HG03064 (cell line): ENCODE measurements around the gene DEAF1.

Experiments
- ATAC-seq: cut with Tn5 transposase; IDR thresholded peaks from one replicate; pipeline ENCODE4 v1.9.1; 2021; ENCODE audit warnings: low read depth; ENCODE audit not compliant: unreplicated experiment

DEAF1 gene

GRCh38 chr11:626475-627307 lies 68.3 kb downstream of the DEAF1 start, which contains the start of gene SCT:
Gene SCT, minus strand, starts transcription at chr11:627181. Its CDS starts 38 bp downstream, at chr11:627143.
- ATAC-seq = no peak

DNA sequence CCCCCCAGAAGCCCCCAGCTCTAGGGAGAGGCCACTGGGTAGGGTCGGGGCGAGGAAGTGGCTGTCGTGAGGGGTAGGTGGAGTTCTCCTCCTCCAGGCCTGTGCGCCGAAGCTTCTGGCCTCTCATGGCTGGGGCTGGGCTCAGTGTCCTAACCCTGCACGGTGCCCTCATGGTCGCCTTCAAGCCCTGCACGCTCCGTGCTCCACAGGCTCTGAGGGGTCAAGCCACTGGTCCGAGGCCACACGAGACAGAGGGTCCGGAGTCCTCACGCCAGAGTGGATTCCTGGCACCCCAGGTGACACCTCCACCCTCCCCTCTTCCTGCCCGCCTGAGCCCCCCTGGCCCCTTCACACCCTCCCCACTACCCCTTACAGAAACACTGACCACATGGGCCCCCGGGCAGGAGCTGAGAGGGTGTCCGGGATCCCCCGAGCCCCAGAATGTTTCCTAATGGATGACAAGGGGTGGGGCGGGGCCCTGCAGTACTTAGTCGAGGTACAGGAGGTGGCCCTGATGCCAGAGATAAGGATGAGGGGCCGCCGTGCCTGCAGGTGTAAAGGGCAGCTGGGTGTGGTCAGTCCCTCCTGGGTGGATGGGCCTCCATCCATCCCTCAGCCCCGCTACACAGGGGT lies 69.3 kb downstream of the DEAF1 start:
- ATAC-seq = no peak

GRCh38 chr11:624705-625635 lies 70.1 kb downstream of the DEAF1 start, which contains the start of gene CDHR5:
Gene CDHR5, minus strand, starts transcription at chr11:624955. Its CDS starts 53 bp downstream, at chr11:624902.
- ATAC-seq = no peak

- ATAC-seq = no peak
These were observed 70.9 kb downstream of the DEAF1 start for GRCh38 chr11:623999-624704.

DNA sequence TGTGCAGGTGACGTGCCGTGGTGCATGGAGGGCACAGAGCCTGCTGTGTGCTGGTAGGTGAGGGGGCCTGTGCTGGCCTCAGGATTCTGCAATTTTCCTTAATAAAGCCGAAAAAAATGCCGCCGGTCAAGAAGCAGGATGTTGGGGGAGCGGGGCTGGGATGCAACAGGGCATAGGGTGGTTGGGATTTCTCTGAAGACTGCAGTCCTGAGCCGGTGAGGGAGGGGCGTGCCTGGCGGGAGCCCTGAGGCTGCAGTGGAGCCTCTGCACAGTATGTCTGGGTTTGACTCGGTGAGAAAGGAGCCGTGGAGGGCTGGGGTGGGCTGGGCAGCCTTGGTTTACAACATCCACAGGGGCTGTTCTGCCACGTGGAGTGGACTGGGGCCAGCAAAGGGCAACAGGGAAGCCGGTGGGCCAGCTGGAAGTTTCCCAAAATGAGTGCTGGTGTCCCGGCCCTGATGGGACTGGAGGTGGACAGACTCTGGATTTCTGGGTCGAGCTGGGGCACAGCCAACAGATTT lies 71.6 kb downstream of the DEAF1 start:
- ATAC-seq = no peak

DNA sequence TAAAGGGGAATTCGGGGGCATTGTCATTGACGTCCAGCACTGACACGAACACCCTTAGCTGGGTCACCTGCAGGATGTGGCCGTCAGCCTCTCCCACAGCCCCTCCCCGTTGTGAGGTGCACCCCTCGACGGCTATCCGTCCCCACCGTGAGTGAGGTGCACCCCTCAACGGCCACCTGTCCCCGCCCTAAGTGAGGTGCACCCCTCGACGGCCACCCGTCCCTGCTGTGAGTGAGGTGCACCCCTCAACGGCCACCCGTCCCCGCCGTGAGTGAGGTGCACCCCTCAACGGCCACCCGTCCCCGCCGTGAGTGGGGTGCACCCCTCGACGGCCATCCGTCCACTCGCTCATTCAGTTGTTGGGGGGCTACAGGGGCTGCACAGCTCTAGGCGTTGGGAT lies 73.2 kb downstream of the DEAF1 start:
- no peak for ATAC-seq

DNA sequence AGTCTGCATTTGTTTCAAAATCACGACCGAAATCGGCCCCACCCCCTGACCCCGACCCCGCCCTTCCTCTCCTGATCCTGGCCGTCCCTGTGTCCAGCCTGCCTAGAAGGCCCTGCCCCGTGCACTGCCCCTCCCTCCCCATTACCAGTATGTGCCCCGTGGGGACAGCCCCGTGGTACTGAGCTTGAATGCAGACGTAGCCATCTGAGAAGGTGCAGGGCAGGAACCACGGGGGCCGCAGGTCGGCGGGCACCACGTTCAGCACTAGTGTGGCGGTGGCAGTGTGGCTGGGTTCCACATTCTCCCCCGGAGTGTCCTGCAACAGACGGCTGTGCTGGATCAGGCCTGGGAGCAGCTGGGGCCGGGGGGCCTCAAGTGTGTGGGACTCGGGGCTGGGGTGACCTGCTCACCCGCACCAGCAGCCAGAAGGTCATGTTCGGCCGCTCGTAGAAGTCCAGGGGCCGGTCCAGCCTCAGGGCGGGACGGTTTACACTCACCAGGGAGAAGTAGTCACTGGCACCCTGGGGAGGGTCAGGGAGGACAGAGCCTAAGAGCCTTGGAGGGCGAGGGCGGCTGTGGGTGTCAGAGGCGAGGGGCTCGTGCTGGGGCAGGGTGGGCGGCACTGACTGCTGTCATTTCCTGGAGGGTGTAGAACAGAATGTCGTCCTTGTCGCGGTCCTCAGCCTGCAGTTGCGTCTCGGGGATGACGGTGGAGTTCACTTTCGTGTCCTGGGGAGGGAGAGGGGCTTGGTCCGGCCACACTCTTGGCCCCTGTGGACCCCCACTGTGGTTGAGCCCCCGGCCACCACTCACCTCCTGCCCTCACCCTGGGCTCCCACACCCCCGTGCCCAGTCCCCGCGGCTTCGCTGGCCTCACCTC lies 73.8 kb downstream of the DEAF1 start:
- ATAC-seq = no peak

GRCh38 chr11:620201-620600 lies 74.8 kb downstream of the DEAF1 start:
- ATAC-seq = no peak

GRCh38 chr11:619628-620050 lies 75.4 kb downstream of the DEAF1 start:
- ATAC-seq = no peak

DNA sequence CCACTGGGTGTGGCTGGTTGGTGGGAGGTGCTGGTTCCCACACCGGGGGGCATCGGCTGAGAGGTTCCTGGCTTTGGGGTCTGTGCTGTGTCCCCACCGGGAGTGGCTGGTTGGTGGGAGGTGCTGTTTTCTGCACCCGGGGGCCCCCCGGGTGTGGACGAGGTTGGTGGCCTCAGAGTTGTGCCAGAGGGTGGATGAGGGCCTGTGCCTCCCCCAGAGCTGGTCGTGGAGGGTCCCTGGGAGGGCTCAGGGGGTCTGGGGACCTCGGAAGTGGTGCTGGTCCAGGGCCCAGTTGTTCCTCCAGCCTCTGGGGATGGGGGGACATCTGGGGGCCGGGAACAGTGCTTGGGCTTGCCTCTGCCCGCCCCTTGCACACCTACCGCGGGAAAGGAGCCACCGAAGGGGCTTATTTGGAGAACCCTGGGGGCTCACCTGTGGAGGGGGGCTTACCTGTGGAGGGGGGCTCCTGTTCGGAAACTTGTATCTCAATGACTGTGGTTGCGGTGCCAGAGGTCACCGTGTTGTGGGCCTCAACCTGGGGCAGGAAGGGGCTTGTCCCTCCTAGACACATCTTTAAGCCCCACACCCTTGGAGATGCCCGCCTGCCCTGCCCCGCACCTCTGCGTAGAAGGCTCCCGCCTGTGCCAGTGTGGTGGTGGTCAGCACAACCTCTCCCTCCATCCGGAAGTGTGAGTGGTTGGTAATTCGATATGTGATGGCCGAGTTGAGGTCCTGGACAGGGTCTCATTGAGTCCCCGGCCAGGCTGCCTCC lies 76.0 kb downstream of the DEAF1 start:
- no peak for ATAC-seq

DNA sequence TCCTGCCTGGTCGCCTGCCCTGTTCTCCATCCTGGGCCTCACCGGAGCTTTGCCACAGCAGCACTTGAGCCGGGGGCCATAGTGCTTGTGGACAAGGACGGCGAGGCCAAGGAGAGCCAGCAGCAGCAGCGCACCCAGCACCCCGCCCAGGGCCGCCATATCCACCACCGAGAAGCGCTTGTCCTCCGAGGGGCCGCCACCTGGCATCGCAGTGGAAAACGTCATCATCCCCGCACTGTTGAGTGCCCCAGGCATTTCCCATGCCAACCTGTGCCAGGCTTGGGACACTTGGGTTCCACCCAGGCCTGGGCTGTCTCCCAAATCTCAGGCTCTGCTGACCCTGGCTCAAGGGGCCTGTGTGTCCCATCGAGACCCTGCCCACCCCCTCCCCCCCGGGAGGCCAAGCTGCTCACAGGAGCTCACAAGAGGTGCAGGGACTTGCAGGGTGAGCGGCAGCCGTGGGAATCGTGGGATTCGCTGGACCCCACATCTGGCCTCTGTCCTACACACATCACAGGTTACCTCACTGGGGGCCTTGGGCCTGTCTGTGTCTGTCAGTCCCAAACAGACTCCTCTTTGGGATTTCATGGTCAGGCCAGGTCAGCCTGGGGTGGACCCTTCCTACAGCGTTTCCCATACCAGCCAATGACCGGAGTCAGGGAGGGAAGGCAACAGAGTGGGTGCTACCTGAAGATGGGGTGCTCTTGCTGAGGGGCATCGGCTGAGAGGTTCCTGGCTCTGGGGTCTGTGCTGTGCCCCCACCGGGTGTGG lies 76.9 kb downstream of the DEAF1 start:
- no peak for ATAC-seq

- no peak for ATAC-seq
These were observed 77.7 kb downstream of the DEAF1 start for GRCh38 chr11:617199-617911.

- ATAC-seq = no peak
These were observed 78.5 kb downstream of the DEAF1 start for GRCh38 chr11:616320-617198.

DNA sequence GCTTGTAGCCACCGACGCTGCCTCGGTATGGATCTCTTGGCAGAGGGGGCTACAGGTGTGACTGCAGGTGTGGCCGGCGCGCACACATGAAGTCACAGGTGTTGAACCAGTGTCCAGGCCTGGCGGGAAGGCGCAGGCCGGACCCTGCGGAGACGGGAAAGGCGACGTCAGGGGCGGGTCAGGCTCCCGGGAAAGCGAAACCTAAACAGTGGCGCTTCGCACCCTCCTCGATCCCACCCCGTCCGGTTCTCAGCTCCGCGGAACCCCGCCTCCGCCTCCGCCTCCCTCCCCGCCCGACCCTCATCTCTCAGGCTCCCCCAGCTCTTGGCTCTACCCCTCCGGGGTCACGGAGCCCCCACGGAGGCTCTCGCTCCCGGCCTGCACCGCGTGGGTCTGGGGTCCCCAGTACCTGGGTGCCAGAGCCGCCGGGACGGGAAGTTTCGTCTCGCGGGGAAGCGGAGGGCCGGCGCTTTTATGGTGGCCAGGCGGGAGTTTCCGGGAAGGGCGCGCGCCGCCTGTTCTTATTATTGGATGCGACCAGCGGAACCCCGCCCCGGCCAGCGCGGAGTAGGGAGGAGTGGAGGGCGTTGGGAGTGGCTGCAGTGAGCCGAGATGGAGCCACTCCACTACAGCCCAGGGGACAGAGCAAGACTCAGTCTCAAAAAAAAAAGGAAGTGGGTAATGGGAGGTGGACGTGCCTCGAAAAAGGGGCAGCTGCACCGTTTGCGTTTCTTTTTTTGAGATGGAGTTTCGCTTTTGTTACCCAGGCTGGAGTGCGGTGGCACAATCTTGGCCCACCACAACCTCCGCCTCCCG lies 79.3 kb downstream of the DEAF1 start, which contains the start of gene IRF7:
Gene IRF7, minus strand, starts transcription at position 447 of the 816 bp plus-strand sequence. CDS start 586 bp downstream, outside the sequence.
- ATAC-seq = peak; percentile 70
